NT2/D1 (cell line): ENCODE data around the gene ZNF77.
A peak's percentile ranks its signal among the peaks of the same experiment; 100 is the strongest.
"Not testable (repeated sequence)": the region's sequence is repeated elsewhere in the genome, so short reads cannot be mapped to it uniquely, and the experiment has no call there.

Source experiments
- DNase-seq: peaks from one replicate; pipeline ENCODE4 v3.0.0-alpha.2; 2011; ENCODE audit warnings: low read depth, low spot score
- H3K27me3 ChIP-seq: 2 replicates; pipeline ENCODE4 v1.6.0; 2011; ENCODE audit warnings: mild to moderate bottlenecking; ENCODE audit not compliant: insufficient read length, insufficient read depth
- H3K36me3 ChIP-seq: 2 replicates; pipeline ENCODE4 v1.6.1; 2011; ENCODE audit warnings: mild to moderate bottlenecking, low read length, mixed read lengths; ENCODE audit not compliant: insufficient read depth, insufficient read length
- H3K4me1 ChIP-seq: 2 replicates; pipeline ENCODE4 v1.5.1; 2011; ENCODE audit not compliant: insufficient read depth, insufficient read length
- H3K4me3 ChIP-seq: 2 replicates; pipeline ENCODE4 v1.5.1; 2011; ENCODE audit warnings: low read depth; ENCODE audit not compliant: insufficient read length
- H3K9ac ChIP-seq: 2 replicates; pipeline ENCODE4 v1.6.0; 2011; ENCODE audit warnings: low read depth; ENCODE audit not compliant: insufficient read length
- H3K9me3 ChIP-seq: 2 replicates; pipeline ENCODE4 v1.5.1; 2011; ENCODE audit warnings: mild to moderate bottlenecking, low read length; ENCODE audit not compliant: insufficient read depth
- SUZ12 ChIP-seq: IDR thresholded peaks from 2 replicates; pipeline ENCODE4 v1.6.1; 2011; ENCODE audit not compliant: insufficient read length, insufficient read depth; ENCODE audit errors: extremely low read depth
- YY1 ChIP-seq: IDR thresholded peaks from 2 replicates; pipeline ENCODE4 v1.6.1; 2011; ENCODE audit not compliant: insufficient read length, insufficient read depth
- ZNF274 ChIP-seq: IDR thresholded peaks from 2 replicates; pipeline ENCODE4 v1.6.1; 2011; ENCODE audit warnings: mild to moderate bottlenecking, low read depth, low read length

Gene ZNF77

DNA sequence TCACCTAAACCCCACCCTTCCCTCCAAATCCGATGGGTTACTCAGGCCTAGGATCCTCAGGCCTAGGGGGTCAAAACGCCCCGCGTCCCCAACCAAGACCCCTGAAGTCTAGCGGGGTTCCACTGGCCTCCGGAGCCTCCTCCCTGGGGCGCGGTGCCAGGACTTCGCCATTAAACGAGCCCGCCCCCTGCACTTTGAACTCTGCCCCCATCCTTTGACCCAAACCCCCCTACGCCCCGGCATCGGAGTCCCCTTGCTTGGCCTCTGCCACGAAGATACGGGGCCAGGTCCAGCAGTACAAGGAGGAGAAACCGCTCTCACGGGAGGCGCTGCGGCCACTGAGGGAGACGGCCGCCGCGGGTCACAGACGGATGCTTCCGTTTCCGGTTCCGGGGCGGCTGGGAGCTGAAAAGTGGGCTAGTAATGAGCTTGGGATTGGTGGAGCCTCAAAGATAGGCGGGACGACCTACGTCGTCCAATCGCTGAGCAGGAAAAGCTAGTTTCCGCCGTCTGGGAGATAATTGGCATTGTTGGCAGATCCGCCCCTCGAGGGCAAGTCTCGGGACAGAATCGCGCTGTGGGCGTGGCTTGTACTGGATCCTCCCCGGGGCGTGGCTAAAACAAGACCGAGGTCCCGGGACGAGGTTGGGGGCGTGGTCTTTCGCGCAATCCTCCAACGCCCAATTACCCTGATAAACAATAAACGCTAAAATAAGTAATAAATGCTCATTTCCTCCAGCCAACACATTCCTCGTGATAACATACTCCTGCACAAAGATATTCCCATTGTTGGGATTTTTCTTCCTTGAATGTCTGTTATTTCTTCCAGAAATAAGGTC is 5.7 kb upstream of the ZNF77 start:
- no peak for TF ChIP-seq ZNF274
- TF ChIP-seq SUZ12 = no peak
- TF ChIP-seq YY1 = no peak
- peaks cover 3% of the 10 kb centered on the region for H3K4me1 ChIP-seq
- no peaks in the 10 kb centered on the region for H3K27me3 ChIP-seq
- H3K9me3 ChIP-seq = no peaks in the 10 kb centered on the region
- DNase-seq = peak; percentile 98
- H3K36me3 ChIP-seq = peaks cover 3% of the 10 kb centered on the region
- peak overlapping the region; percentile 94 for H3K9ac ChIP-seq
- H3K4me3 ChIP-seq = peak overlapping the region; percentile 98

DNA sequence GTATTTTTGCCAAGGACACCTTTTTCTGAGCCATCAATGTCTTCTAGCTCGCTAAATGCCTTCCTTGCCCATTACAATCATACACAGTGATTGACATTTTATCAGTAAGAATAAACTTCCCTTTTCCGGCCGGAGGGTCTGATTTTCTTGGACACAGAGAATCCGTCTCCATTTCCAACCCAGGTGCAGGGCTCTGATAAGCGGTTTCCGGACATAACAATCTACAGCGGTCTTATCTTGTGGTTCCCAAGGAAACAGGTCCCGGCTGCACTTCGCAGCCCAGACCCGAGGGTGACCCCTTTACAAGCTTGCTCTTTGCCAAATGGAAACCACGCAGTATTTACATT is 5.1 kb upstream of the ZNF77 start:
- H3K9me3 ChIP-seq = no peaks in the 10 kb centered on the region
- TF ChIP-seq ZNF274 (no peak), SUZ12 (no peak), YY1 (no peak)
- H3K27me3 ChIP-seq = no peaks in the 10 kb centered on the region
- H3K36me3 ChIP-seq = peaks cover 3% of the 10 kb centered on the region
- H3K9ac ChIP-seq = peak overlapping the region; percentile 94
- H3K4me1 ChIP-seq = peaks cover 3% of the 10 kb centered on the region
- DNase-seq = no peak
- peak overlapping the region; percentile 98 for H3K4me3 ChIP-seq

DNA sequence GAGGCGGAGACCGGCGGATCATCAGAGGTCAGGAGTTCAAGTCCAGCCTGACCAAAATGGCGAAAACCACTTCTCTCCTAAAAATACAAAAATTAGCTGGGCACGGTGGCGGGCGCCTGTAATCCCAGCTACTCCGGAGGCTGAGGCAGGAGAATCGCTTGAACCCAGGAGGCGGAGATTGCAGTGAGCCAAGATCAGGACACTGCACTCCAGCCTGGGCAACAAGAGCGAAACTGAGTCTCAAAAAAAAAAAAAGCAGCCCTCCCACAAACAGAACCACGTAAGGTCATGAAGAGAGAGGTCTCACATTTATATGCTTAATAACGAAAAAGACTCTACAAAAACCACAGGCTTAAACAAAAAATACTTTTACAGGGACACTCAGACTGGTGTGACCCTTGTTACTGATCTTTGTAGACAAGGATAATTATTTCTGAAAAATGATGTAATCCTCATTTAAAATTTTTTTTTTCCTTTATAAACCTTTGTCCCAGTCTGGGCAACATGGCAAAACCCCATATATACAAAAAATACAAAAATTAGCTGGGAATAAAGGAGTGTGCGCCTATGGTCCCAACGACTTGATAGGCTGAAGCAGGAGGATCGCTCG is 909 bp upstream of the ZNF77 start:
- DNase-seq = no peak
- peaks cover 3% of the 10 kb centered on the region for H3K4me1 ChIP-seq
- no peaks in the 10 kb centered on the region for H3K27me3 ChIP-seq
- H3K36me3 ChIP-seq = peaks cover 6% of the 10 kb centered on the region
- peak overlapping the region; percentile 85 for H3K4me3 ChIP-seq
- peak overlapping the region; percentile 85 for H3K9ac ChIP-seq
- TF ChIP-seq YY1 = no peak
- TF ChIP-seq ZNF274 = no peak
- TF ChIP-seq SUZ12 = no peak
- no peaks in the 10 kb centered on the region for H3K9me3 ChIP-seq

GRCh38 chr19:2944403-2944774 is 382 bp downstream of the ZNF77 start:
- DNase-seq = no peak
- Histone ChIP-seq H3K27me3 (no peaks in the 10 kb centered on the region), H3K9me3 (no peaks in the 10 kb centered on the region), H3K36me3 (peaks cover 10% of the 10 kb centered on the region), H3K4me1 (peaks cover 3% of the 10 kb centered on the region), H3K4me3 (peak overlapping the region; percentile 85), H3K9ac (peak overlapping the region; percentile 93)
- TF ChIP-seq SUZ12 (no peak), YY1 (no peak), ZNF274 (no peak)

DNA sequence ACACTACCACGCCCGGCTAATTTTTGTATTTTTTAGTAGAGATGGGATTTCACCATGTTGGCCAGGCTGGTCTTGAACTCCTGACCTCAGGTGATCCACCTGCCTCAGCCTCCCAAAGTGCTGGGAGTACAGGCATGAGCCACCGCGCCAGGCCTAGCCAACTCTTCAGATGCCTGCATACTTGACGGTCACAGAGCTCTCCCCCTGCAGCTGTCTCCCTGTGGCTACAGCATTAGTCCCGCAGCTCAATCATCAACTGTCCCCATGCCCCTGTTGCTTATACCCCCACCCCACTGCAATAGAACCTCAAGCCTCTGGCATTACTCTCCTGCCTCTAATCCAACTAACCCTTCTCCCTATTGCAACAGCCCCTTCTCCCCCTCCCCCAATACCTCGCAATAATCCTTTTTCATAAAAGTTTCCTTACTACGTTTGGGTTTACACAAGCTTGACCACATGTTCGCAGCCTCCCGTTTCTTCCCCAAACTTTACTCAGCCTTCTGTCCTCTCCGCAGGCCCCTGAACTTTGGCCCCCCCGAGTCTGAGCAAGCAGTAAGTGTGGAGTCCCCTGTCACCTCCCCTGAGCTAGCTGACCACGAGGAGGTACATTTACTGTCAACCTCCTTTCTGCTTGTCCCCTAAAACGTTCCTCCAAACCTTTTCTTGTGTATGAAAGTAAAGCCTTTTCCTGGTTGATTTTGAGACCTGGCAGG is 1.7 kb downstream of the ZNF77 start:
- H3K9ac ChIP-seq = no peak overlapping the region

GRCh38 chr19:2935863-2936262 is 8.9 kb downstream of the ZNF77 start:
- H3K4me1 ChIP-seq, H3K27me3 ChIP-seq, H3K9ac ChIP-seq, H3K4me3 ChIP-seq, DNase-seq: not testable (repeated sequence)
- Histone ChIP-seq H3K9me3 (peaks cover 55% of the 10 kb centered on the region), H3K36me3 (peaks cover 60% of the 10 kb centered on the region)

More for the DNA sequence above, 1.7 kb downstream of the ZNF77 start:
- Histone ChIP-seq H3K4me1 (no peaks in the 10 kb centered on the region), H3K9me3 (no peaks in the 10 kb centered on the region), H3K27me3 (no peaks in the 10 kb centered on the region), H3K36me3 (peaks cover 17% of the 10 kb centered on the region), H3K4me3 (no peak overlapping the region)
- TF ChIP-seq ZNF274 (no peak), YY1 (no peak), SUZ12 (no peak)
- DNase-seq = no peak

DNA sequence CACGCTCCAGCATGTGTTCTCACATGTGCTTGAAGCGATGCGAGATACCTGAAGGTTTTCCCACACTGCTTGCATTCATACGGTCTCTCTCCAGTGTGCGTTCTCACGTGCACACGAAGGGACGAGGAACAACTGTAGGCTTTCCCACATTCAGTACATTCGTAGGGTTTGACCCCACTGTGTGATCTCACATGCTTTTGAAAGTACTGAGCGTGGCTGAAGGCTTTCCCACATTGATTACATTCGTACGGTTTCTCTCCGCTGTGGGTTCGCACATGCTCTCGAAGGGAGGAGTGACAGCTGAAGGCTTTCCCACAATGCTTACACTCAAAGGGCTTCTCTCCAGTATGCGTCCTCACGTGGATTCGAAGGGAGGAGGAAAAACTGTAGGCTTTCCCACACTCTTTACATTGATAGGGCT is 11.3 kb downstream of the ZNF77 start:
- H3K4me1 ChIP-seq = no peaks in the 10 kb centered on the region

More for the DNA sequence above, 11.3 kb downstream of the ZNF77 start:
- H3K9ac ChIP-seq = no peak overlapping the region
- peaks cover 59% of the 10 kb centered on the region for H3K9me3 ChIP-seq
- DNase-seq = no peak
- H3K36me3 ChIP-seq = peaks cover 51% of the 10 kb centered on the region
- H3K4me3 ChIP-seq = no peak overlapping the region
- H3K27me3 ChIP-seq = no peaks in the 10 kb centered on the region
- no peak for TF ChIP-seq SUZ12
- TF ChIP-seq ZNF274 = peak; percentile 49; the same call in 1 of the 2 replicates
- TF ChIP-seq YY1 = no peak
